HepG2 (cell line): ENCODE results near the gene RIPK1. TPM values are rescaled to one million over a fixed set of nuclear protein-coding genes. Genes with fewer than 3 reads are reported as not detected.

Experiments
- ATAC-seq: fragments of 200-7000 bp; cut with Tn5 transposase; 3 replicates; pipeline ENCODE4 v1.9.1; 2020; ENCODE audit warnings: mild to moderate bottlenecking, moderate library complexity
- BruUV-seq: library from RNA; stranded (reverse); fragments of 400-500 nt; replicated peaks from 2 replicates; lab custom pipeline; 2021; lab: Mats Ljungman, UMichigan
- CTCF ChIA-PET: fragments of 300-600 bp; formaldehyde crosslinking; extraction: SDS; loops from one replicate; lab custom pipeline; 2021; ENCODE audit warnings: low total read pairs, inconsistent platforms, low intra/inter-chr PET ratio; lab: Yijun Ruan, JAX
- POLR2A ChIA-PET: fragments of 350-600 bp; sonication (Branson Sonifier 250); formaldehyde crosslinking; loops from one replicate; lab custom pipeline; 2020; ENCODE audit warnings: antibody characterized with exemption, inconsistent platforms; lab: Yijun Ruan, JAX
- DNase-seq: peaks from one replicate; pipeline ENCODE4 v3.0.0-alpha.2; 2015; ENCODE audit warnings: low spot score
- FAIRE-seq: peaks from 3 replicates; lab custom pipeline; 2011; peaks lifted over from hg19 to GRCh38; lab: Jason Lieb, UNC
- H2AFZ ChIP-seq: one replicate; pipeline ENCODE4 v1.6.1; 2011; ENCODE audit warnings: low read length, inconsistent platforms
- H3K27ac ChIP-seq: fragments of 300-600 bp; 3 replicates; pipeline ENCODE4 v1.8.0; 2011; ENCODE audit warnings: mixed run types, mild to moderate bottlenecking, mixed read lengths, low read length, inconsistent platforms; ENCODE audit not compliant: insufficient read depth; ENCODE audit errors: extremely low read length
- H3K27me3 ChIP-seq, 2 experiments: fragments of 200-600 bp in 1 of 2; 2 replicates in 1 of 2; 3 replicates in 1 of 2; pipeline versions ENCODE4 v1.6.0 to v1.8.0; 2011; ENCODE audit warnings: low read length in 2 of 2, mild to moderate bottlenecking in 2 of 2, moderate library complexity in 2 of 2, inconsistent platforms in 1 of 2; ENCODE audit not compliant: insufficient read depth in 2 of 2, control insufficient read depth in 1 of 2
- H3K36me3 ChIP-seq, 2 experiments: fragments of 200-600 bp in 1 of 2; replicated peaks in 1 of 2; 2 replicates in 1 of 2; 3 replicates in 1 of 2; pipeline versions ENCODE4 v1.5.1 to v1.8.0; 2011; ENCODE audit warnings: low read length in 2 of 2, inconsistent platforms in 1 of 2; ENCODE audit not compliant: insufficient read depth in 2 of 2, control insufficient read depth in 1 of 2
- H3K4me1 ChIP-seq: 2 replicates; pipeline ENCODE4 v1.5.1; 2012; ENCODE audit warnings: low read length, inconsistent platforms; ENCODE audit not compliant: insufficient read depth
- H3K4me2 ChIP-seq: 2 replicates; pipeline ENCODE4 v1.6.0; 2011; ENCODE audit warnings: low read depth, low read length, inconsistent platforms
- H3K4me3 ChIP-seq, 3 experiments: fragments of 200-600 bp in 1 of 3; sonication (generic), shearing (Covaris generic) in 1 of 3; replicated peaks in 1 of 3; 2 replicates each; pipeline ENCODE4 v1.5.1; 2011 to 2016; ENCODE audit warnings: low read length in 3 of 3, inconsistent platforms in 2 of 3, low read depth in 2 of 3, mild to moderate bottlenecking in 2 of 3, control low read depth in 1 of 3, mixed read lengths in 1 of 3; ENCODE audit not compliant: insufficient read depth in 1 of 3
- H3K79me2 ChIP-seq: one replicate; pipeline ENCODE4 v1.6.1; 2011; ENCODE audit warnings: low read length, inconsistent platforms; ENCODE audit not compliant: insufficient read depth
- H3K9ac ChIP-seq: 2 replicates; pipeline ENCODE4 v1.6.0; 2011; ENCODE audit warnings: mild to moderate bottlenecking, low read depth, low read length, inconsistent platforms; ENCODE audit not compliant: insufficient read depth
- H3K9me3 ChIP-seq: 2 replicates; pipeline ENCODE4 v1.5.1; 2012; ENCODE audit warnings: mild to moderate bottlenecking, low read length
- H4K20me1 ChIP-seq: 2 replicates; pipeline ENCODE4 v1.6.0; 2011; ENCODE audit warnings: inconsistent platforms, mild to moderate bottlenecking, low read length, moderate library complexity; ENCODE audit not compliant: insufficient read depth
- ATM ChIP-seq: fragments of 450-650 bp; IDR thresholded peaks from 2 replicates; pipeline ENCODE4 v1.7.1; 2017; ENCODE audit warnings: mild to moderate bottlenecking, borderline replicate concordance
- CEBPB ChIP-seq: IDR thresholded peaks from 2 replicates; pipeline ENCODE4 v1.6.1; 2011; ENCODE audit warnings: low read depth, low read length, improper control_type of control experiment, borderline replicate concordance
- CEBPG ChIP-seq: IDR thresholded peaks from 2 replicates; pipeline ENCODE4 v1.6.1; 2016
- IRX3 ChIP-seq: sonication (generic); formaldehyde crosslinking; IDR thresholded peaks from 2 replicates; pipeline ENCODE4 v1.8.1; 2023; ENCODE audit warnings: mild to moderate bottlenecking, low read depth, missing genetic modification reagents, borderline replicate concordance
- KLF15 ChIP-seq: sonication (generic); formaldehyde crosslinking; IDR thresholded peaks from 2 replicates; pipeline ENCODE4 v1.8.1; 2023; ENCODE audit warnings: borderline replicate concordance, mild to moderate bottlenecking, inconsistent platforms, missing genetic modification reagents, mixed read lengths
- SRF ChIP-seq: IDR thresholded peaks from 2 replicates; pipeline ENCODE4 v1.6.1; 2011; ENCODE audit warnings: mild to moderate bottlenecking, low read depth, low read length, moderate library complexity
- XRCC5 ChIP-seq: fragments of 200-400 bp; formaldehyde crosslinking; optimal IDR thresholded peaks from 2 replicates; pipeline ENCODE3; 2017; ENCODE audit warnings: mild to moderate bottlenecking, low read length
- ZNF3 ChIP-seq: IDR thresholded peaks from 2 replicates; pipeline ENCODE4 v1.7.0; 2017; ENCODE audit warnings: inconsistent platforms
- in situ Hi-C: cut with HindIII; loops from 2 replicates; pipeline ENCODE4 v1.10.0; 2017; ENCODE audit warnings: low pct_unique_long_range_greater_than_20kb; ENCODE audit not compliant: extremely low pct_ligation_motif_present
- intact Hi-C: fragments of 100-400 bp; cut with micrococcal nuclease; formaldehyde crosslinking; loops from one replicate; pipeline ENCODE4 v1.10.0; 2022; ENCODE audit not compliant: unreplicated experiment
- polyA plus RNA-seq, 8 experiments: library from polyadenylated mRNA; depleted of rRNA in 3 of 8; stranded (reverse) in 7 of 8; unstranded in 1 of 8; fragments of >200 nt; fragmentation: Illumina TruSeq in 4 of 8; extraction: Trizol in 4 of 8; gene quantifications; 2 replicates each; pipeline versions ENCODE4 v1.2.1 to v1.2.3, GENCODE V29; 2011 to 2016; ENCODE audit warnings: low read depth in 4 of 8, missing spikeins in 1 of 8, mixed read lengths in 1 of 8; ENCODE audit not compliant: insufficient read depth in 1 of 8
- total RNA-seq, 5 experiments: library from RNA; depleted of rRNA; stranded (reverse); fragments of >200 nt; fragmentation: Illumina TruSeq; extraction: Trizol; gene quantifications; 2 replicates each; pipeline ENCODE4 v1.2.3, GENCODE V29; 2016; ENCODE audit warnings: low read depth in 1 of 5
- TF ChIP-seq, protein P1 (sequence below): IDR thresholded peaks from 2 replicates; pipeline ENCODE4 v1.6.1; 2012; ENCODE audit warnings: low read depth, low read length, improper control_type of control experiment

Gene RIPK1
- total and polyA plus RNA-seq, 2 of the 13 experiments (the other 11 are each of a cell fraction or from before 2014, with no cell fraction given): 9.0 to 10.3 TPM

DNA sequence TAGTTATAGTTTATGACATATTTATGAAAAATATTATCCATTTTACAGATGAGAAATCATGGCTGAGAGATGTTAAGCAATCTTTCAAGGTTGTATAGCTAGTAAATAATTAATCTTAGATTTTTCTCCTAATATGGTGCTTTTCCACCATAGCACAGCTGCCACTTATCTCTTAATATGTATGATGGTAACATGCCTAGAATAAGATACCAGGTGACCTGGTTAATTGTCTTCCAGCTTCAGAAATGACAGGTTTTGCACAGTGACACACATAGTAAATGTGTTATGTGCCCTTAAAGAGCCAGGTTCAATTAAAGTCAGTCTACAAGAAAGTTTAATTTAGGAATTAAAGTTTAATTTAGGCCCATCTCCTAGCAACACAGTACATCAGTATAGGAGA, 74.2 kb downstream of the RIPK1 start:
- no peaks in the 10 kb centered on the region for H3K9me3 ChIP-seq
- CTCF ChIA-PET: no interaction called here
- intact Hi-C loops (no loop called here), in situ Hi-C loops (no loop called here)
- H3K79me2 ChIP-seq: no peaks in the 10 kb centered on the region
- no peak overlapping the region for H3K9ac ChIP-seq
- POLR2A ChIA-PET: interaction anchor here (0.8 to 2.0 kb wide), 3 partner anchors 11 to 20 kb away, joined by 3 to 8 read pairs (median 5); partner anchors contain the start of gene TUBB2A
- no peak overlapping the region for H3K4me2 ChIP-seq
- ATAC-seq: no peak
- no peak overlapping the region for H2AFZ ChIP-seq
- BruUV-seq: no TSS peak
- no peaks in the 10 kb centered on the region for H3K27me3 ChIP-seq
- no peak overlapping the region for H3K27ac ChIP-seq
- no peaks in the 10 kb centered on the region for H4K20me1 ChIP-seq
- H3K4me1 ChIP-seq: peaks cover 35% of the 10 kb centered on the region
- no peak for TF ChIP-seq ATM
- peak; percentile 76; the same call in 1 of the 2 replicates for TF ChIP-seq CEBPB
- TF ChIP-seq KLF15: no peak
- TF ChIP-seq ZNF3 (CRISPR knock-in tag): no peak
- TF ChIP-seq IRX3 (CRISPR knock-in tag): no peak
- TF ChIP-seq, protein P1, sequence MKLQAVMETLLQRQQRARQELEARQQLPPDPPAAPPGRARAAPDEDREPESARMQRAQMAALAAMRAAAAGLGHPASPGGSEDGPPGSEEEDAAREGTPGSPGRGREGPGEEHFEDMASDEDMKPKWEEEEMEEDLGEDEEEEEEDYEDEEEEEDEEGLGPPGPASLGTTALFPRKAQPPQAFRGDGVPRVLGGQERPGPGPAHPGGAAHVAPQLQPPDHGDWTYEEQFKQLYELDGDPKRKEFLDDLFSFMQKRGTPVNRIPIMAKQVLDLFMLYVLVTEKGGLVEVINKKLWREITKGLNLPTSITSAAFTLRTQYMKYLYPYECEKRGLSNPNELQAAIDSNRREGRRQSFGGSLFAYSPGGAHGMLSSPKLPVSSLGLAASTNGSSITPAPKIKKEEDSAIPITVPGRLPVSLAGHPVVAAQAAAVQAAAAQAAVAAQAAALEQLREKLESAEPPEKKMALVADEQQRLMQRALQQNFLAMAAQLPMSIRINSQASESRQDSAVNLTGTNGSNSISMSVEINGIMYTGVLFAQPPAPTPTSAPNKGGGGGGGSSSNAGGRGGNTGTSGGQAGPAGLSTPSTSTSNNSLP: peak; percentile 48; the same call in 1 of the 2 replicates
- TF ChIP-seq XRCC5: no peak
- TF ChIP-seq CEBPG (CRISPR knock-in tag): peak; percentile 47; the same call in 1 of the 2 replicates
- 0 out of 2 replicates have a peak, but pooled peaks have one; percentile 17 for TF ChIP-seq SRF
- DNase-seq: no peak
- no peak for FAIRE-seq
- no peak overlapping the region for H3K4me3 ChIP-seq
- peaks cover 5 to 18% of the 10 kb centered on the region in 2 experiments for H3K36me3 ChIP-seq
